ENCODE results near the gene RAB44. TPM values are rescaled to one million over a fixed set of nuclear protein-coding genes. Genes with fewer than 3 reads are reported as not detected.

Gene RAB44
- total RNA-seq, 2 experiments from 2014 or later, result 0.05 TPM; not detected in 1

GRCh38 chr6:36691011-36691410 is 6.6 kb upstream of the RAB44 start:
- Mint-ChIP-seq H3K27me3 (no peaks in the 10 kb centered on the region), H3K9me3 (ENCODE audit: low read depth) (no peaks in the 10 kb centered on the region), H3K36me3 (ENCODE audit: low read depth) (peaks cover 10% of the 10 kb centered on the region), H3K27ac (peak overlapping the region; percentile 17), H3K4me1 (peaks cover 34% of the 10 kb centered on the region), H3K4me3 (no peak overlapping the region)
- ChIA-PET CTCF (interaction anchor here (1.8 to 2.0 kb wide), 2 partner anchors 10 to 75 kb away, joined by 4 to 10 read pairs; no protein-coding TSS in a partner anchor), POLR2A (no interaction called here)
- DNase-seq (no peak), ATAC-seq (no peak)
- intact Hi-C loops (cut with DNase I, micrococcal nuclease), result no loop called here

DNA sequence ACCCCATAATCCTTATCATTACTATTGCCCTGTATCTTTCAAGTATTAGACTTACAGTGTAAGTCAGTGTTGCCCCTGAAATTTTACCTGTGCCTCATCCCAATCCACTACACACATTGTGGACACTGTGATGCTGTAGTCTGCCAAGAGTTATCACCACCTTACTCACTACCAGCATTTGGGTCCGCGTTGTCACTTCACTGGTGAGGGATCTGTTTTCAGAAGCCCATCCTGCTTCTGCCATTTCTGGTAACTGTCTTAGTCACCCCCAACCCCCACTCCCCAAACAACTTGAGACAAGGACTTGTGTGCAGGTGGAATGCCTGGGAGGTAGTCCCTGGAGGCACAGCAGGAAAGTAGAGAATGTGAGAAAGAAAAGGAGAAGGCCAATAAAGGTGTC is 6.0 kb upstream of the RAB44 start:
- no peak for ATAC-seq

DNA sequence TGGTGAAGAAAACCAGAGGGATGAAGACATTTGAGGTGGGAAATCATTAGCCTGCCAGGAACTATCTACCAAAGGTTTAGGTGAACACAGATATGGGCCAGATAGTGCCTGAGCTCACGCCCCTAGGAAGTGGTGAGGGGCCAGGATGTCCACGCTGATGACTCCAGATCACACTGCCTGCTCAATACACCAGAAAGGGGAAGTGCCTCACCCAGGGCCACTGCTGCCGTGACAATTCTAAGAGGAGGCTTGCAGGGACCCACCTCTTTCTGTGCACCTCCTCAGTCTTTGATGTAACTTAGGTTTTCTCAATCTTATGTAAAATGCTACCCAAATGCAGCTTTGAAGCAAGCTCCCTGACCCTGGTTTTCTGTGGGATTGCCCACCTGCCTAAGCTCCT is 5.4 kb upstream of the RAB44 start:
- Mint-ChIP-seq H3K4me3 (no peak overlapping the region), H3K27me3 (no peaks in the 10 kb centered on the region), H3K4me1 (peaks cover 41% of the 10 kb centered on the region), H3K27ac (no peak overlapping the region), H3K9me3 (ENCODE audit: low read depth) (no peaks in the 10 kb centered on the region), H3K36me3 (ENCODE audit: low read depth) (no peaks in the 10 kb centered on the region)
- CTCF ChIA-PET, result interaction anchor here (0.6 to 1.5 kb wide), 7 partner anchors 9 to 172 kb away, joined by 3 to 5 read pairs (median 4); partner anchors contain the start of gene SRSF3
- DNase-seq, result peak; percentile 50
- intact Hi-C loops (cut with DNase I, micrococcal nuclease), result no loop called here
- ATAC-seq, result peak; percentile 64
- POLR2A ChIA-PET, result no interaction called here

More for the DNA sequence above, 6.0 kb upstream of the RAB44 start:
- Mint-ChIP-seq H3K4me1 (peaks cover 40% of the 10 kb centered on the region), H3K4me3 (no peak overlapping the region), H3K27me3 (no peaks in the 10 kb centered on the region), H3K9me3 (ENCODE audit: low read depth) (no peaks in the 10 kb centered on the region), H3K36me3 (ENCODE audit: low read depth) (peaks cover 5% of the 10 kb centered on the region), H3K27ac (no peak overlapping the region)
- intact Hi-C loops (cut with DNase I, micrococcal nuclease), result no loop called here
- ChIA-PET CTCF (no interaction called here), POLR2A (no interaction called here)
- no peak for DNase-seq

GRCh38 chr6:36692861-36693702 is 4.5 kb upstream of the RAB44 start:
- H3K4me1 Mint-ChIP-seq, result peaks cover 41% of the 10 kb centered on the region
- no peak overlapping the region for H3K4me3 Mint-ChIP-seq
- DNase-seq, result no peak
- H3K27me3 Mint-ChIP-seq, result no peaks in the 10 kb centered on the region
- no peak for ATAC-seq
- H3K36me3 Mint-ChIP-seq (ENCODE audit: low read depth), result no peaks in the 10 kb centered on the region
- POLR2A ChIA-PET, result interaction anchor here (0.6 kb wide), 1 partner anchor 150 kb away, joined by 4 read pairs; no protein-coding TSS in a partner anchor
- intact Hi-C loops (cut with DNase I, micrococcal nuclease), result no loop called here
- no peak overlapping the region for H3K27ac Mint-ChIP-seq
- H3K9me3 Mint-ChIP-seq (ENCODE audit: low read depth), result no peaks in the 10 kb centered on the region
- CTCF ChIA-PET, result interaction anchor here (0.6 to 1.5 kb wide), 9 partner anchors 9 to 173 kb away, joined by 3 to 5 read pairs (median 4); partner anchors contain the start of gene SRSF3

GRCh38 chr6:36694616-36695015 is 3.0 kb upstream of the RAB44 start:
- H3K4me3 Mint-ChIP-seq, result no peak overlapping the region
- CTCF ChIA-PET, result no interaction called here
- H3K4me1 Mint-ChIP-seq, result peaks cover 41% of the 10 kb centered on the region
- intact Hi-C loops (cut with DNase I, micrococcal nuclease), result loop anchor here (1.0 kb wide), 3 partner anchors 12 to 61 kb away; no protein-coding TSS in a partner anchor
- peak overlapping the region; percentile 67 for H3K27ac Mint-ChIP-seq
- no peaks in the 10 kb centered on the region for H3K27me3 Mint-ChIP-seq
- H3K9me3 Mint-ChIP-seq (ENCODE audit: low read depth), result no peaks in the 10 kb centered on the region
- no peaks in the 10 kb centered on the region for H3K36me3 Mint-ChIP-seq (ENCODE audit: low read depth)
- DNase-seq (no peak), ATAC-seq (no peak)
- POLR2A ChIA-PET, result interaction anchor here (1.6 kb wide), 1 partner anchor 16 kb away, joined by 4 read pairs; the partner anchor contains the start of gene CDKN1A

- Mint-ChIP-seq H3K36me3 (ENCODE audit: low read depth) (no peaks in the 10 kb centered on the region), H3K4me1 (peaks cover 41% of the 10 kb centered on the region), H3K4me3 (no peak overlapping the region), H3K27ac (peak overlapping the region; percentile 67), H3K9me3 (ENCODE audit: low read depth) (no peaks in the 10 kb centered on the region), H3K27me3 (no peaks in the 10 kb centered on the region)
- CTCF ChIA-PET, result interaction anchor here (0.6 to 1.3 kb wide), 4 partner anchors 15 to 354 kb away, joined by 3 to 5 read pairs (median 4); no protein-coding TSS in a partner anchor
- ATAC-seq (peak; percentile 84), DNase-seq (no peak)
- POLR2A ChIA-PET, result interaction anchor here (0.6 to 1.6 kb wide), 3 partner anchors 17 to 180 kb away, joined by 4 read pairs; partner anchors contain the start of gene CDKN1A
- intact Hi-C loops (cut with DNase I, micrococcal nuclease), result loop anchor here (1.0 kb wide), 3 partner anchors 13 to 60 kb away; no protein-coding TSS in a partner anchor
Observed at GRCh38 chr6:36695414-36695813, 2.2 kb upstream of the RAB44 start.

GRCh38 chr6:36698196-36698595 is 570 bp downstream of the RAB44 start:
- H3K27ac Mint-ChIP-seq, result no peak overlapping the region
- POLR2A ChIA-PET, result interaction anchor here (0.6 kb wide), 1 partner anchor 96 kb away, joined by 3 read pairs; no protein-coding TSS in a partner anchor
- no peaks in the 10 kb centered on the region for H3K36me3 Mint-ChIP-seq (ENCODE audit: low read depth)
- DNase-seq (no peak), ATAC-seq (no peak)
- CTCF ChIA-PET, result interaction anchor here (0.6 to 0.9 kb wide), 2 partner anchors 92 to 1736 kb away, joined by 3 to 4 read pairs; no protein-coding TSS in a partner anchor
- H3K27me3 Mint-ChIP-seq, result no peaks in the 10 kb centered on the region
- no peaks in the 10 kb centered on the region for H3K9me3 Mint-ChIP-seq (ENCODE audit: low read depth)
- no peak overlapping the region for H3K4me3 Mint-ChIP-seq
- intact Hi-C loops (cut with DNase I, micrococcal nuclease), result no loop called here
- H3K4me1 Mint-ChIP-seq, result peaks cover 25% of the 10 kb centered on the region

DNA sequence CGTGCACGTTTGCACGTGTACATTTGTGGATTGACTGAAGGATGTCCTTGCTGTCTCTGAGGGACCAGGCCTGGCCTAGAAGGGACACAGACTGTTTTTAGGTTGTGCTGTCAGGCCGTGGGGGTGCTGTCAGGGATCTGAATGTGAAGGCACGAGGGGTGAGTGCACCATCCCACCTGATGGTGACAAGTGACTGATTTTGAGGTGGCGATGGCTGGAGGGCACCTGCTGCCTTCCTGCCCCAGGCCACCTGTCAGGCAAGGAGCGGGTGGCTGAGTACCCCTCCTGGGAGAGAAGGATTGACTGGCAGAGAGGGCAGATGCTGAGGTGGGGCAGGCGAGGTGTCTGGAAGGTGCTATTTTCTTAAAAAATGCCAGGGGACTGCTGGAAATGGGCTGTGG is 1.2 kb downstream of the RAB44 start:
- POLR2A ChIA-PET, result no interaction called here
- ATAC-seq, result no peak
- intact Hi-C loops (cut with DNase I, micrococcal nuclease), result no loop called here
- Mint-ChIP-seq H3K27me3 (no peaks in the 10 kb centered on the region), H3K36me3 (ENCODE audit: low read depth) (no peaks in the 10 kb centered on the region), H3K4me3 (no peak overlapping the region), H3K27ac (no peak overlapping the region), H3K4me1 (peaks cover 23% of the 10 kb centered on the region), H3K9me3 (ENCODE audit: low read depth) (no peaks in the 10 kb centered on the region)
- DNase-seq, result no peak
- CTCF ChIA-PET, result no interaction called here

DNA sequence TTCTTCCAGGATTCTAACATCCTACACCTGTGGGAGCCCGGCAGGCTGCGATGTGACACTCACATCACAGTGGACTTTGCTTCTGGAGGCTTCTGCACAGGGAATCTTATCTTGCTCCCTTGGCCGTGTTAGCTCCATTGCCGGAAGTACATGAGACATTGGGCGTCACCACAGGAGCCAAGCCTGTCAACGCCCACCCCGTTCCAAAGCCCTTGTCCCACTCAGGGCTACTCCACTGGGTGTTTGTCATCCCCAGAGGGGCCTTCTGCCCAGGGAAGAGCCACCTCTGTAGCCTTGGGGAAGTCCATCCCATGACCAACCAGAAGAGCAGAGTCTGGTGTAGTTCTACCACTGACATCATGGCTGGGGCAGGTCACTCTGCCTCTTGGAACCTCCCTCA is 1.7 kb downstream of the RAB44 start:
- H3K27ac Mint-ChIP-seq, result no peak overlapping the region
- intact Hi-C loops (cut with DNase I, micrococcal nuclease), result no loop called here
- POLR2A ChIA-PET, result no interaction called here
- peaks cover 23% of the 10 kb centered on the region for H3K4me1 Mint-ChIP-seq
- no peaks in the 10 kb centered on the region for H3K36me3 Mint-ChIP-seq (ENCODE audit: low read depth)
- ATAC-seq (no peak), DNase-seq (no peak)
- H3K27me3 Mint-ChIP-seq, result no peaks in the 10 kb centered on the region
- no peak overlapping the region for H3K4me3 Mint-ChIP-seq
- H3K9me3 Mint-ChIP-seq (ENCODE audit: low read depth), result no peaks in the 10 kb centered on the region
- CTCF ChIA-PET, result no interaction called here

DNA sequence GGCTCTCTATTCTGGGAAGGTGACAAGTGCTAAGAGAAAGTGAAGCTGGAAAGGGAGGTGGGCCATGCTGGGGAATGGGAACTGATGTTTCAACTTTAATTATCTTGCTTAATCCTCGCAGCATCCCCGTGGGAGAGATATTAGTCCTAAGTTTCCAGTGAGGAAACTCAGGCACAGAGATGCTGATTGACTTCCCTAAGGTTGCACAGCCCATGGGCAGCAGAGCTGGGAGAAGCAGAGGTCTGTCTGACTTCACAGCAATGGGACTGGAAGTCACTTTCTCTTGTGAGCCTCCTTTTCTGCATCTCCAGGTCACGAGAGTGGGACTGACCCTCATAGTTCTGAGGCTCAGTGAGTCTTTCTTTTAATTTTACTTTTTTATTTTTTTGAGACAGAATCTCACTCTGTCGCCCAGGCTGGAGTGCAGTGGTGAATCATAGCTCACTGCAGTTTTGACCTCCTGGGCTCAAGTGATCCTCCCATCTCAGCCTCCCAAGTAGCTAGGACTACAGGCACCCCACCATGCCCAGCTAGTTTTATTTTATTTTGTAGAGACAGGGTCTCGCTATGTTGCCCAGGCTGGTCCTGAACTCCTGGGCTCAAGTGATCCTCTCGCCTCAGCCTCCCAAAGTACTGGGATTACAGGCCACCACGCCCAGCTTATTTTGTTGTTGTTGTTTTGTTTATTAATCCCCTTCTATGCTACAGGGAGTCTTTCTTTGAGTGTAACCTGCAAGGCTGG is 2.6 kb downstream of the RAB44 start:
- DNase-seq (no peak), ATAC-seq (no peak)
- intact Hi-C loops (cut with DNase I, micrococcal nuclease), result no loop called here
- Mint-ChIP-seq H3K4me1 (peaks cover 15% of the 10 kb centered on the region), H3K4me3 (no peak overlapping the region), H3K27ac (no peak overlapping the region), H3K36me3 (ENCODE audit: low read depth) (no peaks in the 10 kb centered on the region), H3K9me3 (ENCODE audit: low read depth) (no peaks in the 10 kb centered on the region), H3K27me3 (no peaks in the 10 kb centered on the region)
- POLR2A ChIA-PET, result no interaction called here
- CTCF ChIA-PET, result interaction anchor here (1.3 kb wide), 1 partner anchor 86 kb away, joined by 4 read pairs; no protein-coding TSS in a partner anchor

DNA sequence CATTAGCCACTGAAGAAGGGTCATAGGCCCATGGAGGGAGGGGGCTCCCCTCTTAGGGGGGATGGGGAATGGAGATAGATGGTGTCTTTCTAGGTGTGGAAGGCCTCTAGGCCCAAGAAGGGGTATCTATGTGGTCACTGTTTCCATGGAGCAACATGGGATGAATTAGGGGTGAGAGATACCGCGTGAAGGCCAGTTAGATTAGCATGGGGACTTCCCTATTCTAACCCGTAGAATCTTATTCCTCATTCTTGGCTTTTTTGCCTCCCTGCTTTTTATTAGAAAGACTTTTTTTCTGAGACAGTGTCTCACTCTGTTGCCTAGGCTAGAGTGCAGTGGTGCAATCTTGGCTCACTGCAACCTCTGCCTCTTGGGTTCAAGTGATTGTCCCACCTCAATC is 3.2 kb downstream of the RAB44 start:
- Mint-ChIP-seq H3K27me3 (no peaks in the 10 kb centered on the region), H3K36me3 (ENCODE audit: low read depth) (no peaks in the 10 kb centered on the region), H3K4me1 (peaks cover 11% of the 10 kb centered on the region), H3K27ac (no peak overlapping the region), H3K9me3 (ENCODE audit: low read depth) (no peaks in the 10 kb centered on the region), H3K4me3 (no peak overlapping the region)
- ChIA-PET CTCF (interaction anchor here (1.3 kb wide), 1 partner anchor 86 kb away, joined by 4 read pairs; no protein-coding TSS in a partner anchor), POLR2A (no interaction called here)
- DNase-seq (no peak), ATAC-seq (no peak)
- intact Hi-C loops (cut with DNase I, micrococcal nuclease), result no loop called here
